Chondrocyte (in vitro differentiated cells): ENCODE measurements around the gene WWOX. TPM values are rescaled to one million over a fixed set of nuclear protein-coding genes. Genes with fewer than 3 reads are reported as not detected.

Experiments
- DNase-seq: peaks from one replicate; pipeline ENCODE4 v3.0.0; 2021; ENCODE audit warnings: mixed read lengths, low spot score
- H3K27ac Mint-ChIP-seq: one replicate; pipeline ENCODE4 v1.8.0; 2021; ENCODE audit warnings: mild to moderate bottlenecking, moderate library complexity, mixed read lengths; ENCODE audit not compliant: unreplicated experiment
- H3K27me3 Mint-ChIP-seq: 2 replicates; pipeline ENCODE4 v1.8.0; 2021; ENCODE audit warnings: low read depth, mixed read lengths
- H3K36me3 Mint-ChIP-seq: 2 replicates; pipeline ENCODE4 v1.8.0; 2021; ENCODE audit warnings: low read depth, mixed read lengths
- H3K4me1 Mint-ChIP-seq: 2 replicates; pipeline ENCODE4 v1.8.0; 2021; ENCODE audit warnings: low read depth, mild to moderate bottlenecking, mixed read lengths
- H3K4me3 Mint-ChIP-seq: one replicate; pipeline ENCODE4 v1.8.0; 2021; ENCODE audit warnings: mild to moderate bottlenecking, moderate library complexity, mixed read lengths; ENCODE audit not compliant: unreplicated experiment
- H3K9me3 Mint-ChIP-seq: 2 replicates; pipeline ENCODE4 v1.8.0; 2021; ENCODE audit warnings: low read depth, mixed read lengths
- CTCF ChIP-seq: fragments of 200-600 bp; sonication (generic); IDR thresholded peaks from 2 replicates; pipeline ENCODE4 v1.5.0; 2021; ENCODE audit warnings: antibody characterized with exemption, mild to moderate bottlenecking, moderate library complexity
- total RNA-seq: library from RNA; stranded (reverse); gene quantifications from 3 replicates; pipeline ENCODE4 v1.2.1, GENCODE V29; 2021

Gene WWOX
- total RNA-seq, 1 donor from 2014 or later: 12.1 TPM

- H3K27ac Mint-ChIP-seq: no peak overlapping the region
- H3K36me3 Mint-ChIP-seq: no peaks in the 10 kb centered on the region
- no peak overlapping the region for H3K4me3 Mint-ChIP-seq
- no peak for TF ChIP-seq CTCF
- no peak for DNase-seq
- peaks cover 4% of the 10 kb centered on the region for H3K9me3 Mint-ChIP-seq
- no peaks in the 10 kb centered on the region for H3K4me1 Mint-ChIP-seq
- no peaks in the 10 kb centered on the region for H3K27me3 Mint-ChIP-seq
Observed at GRCh38 chr16:78942625-78943245, 843.3 kb downstream of the WWOX start.

- H3K36me3 Mint-ChIP-seq: no peaks in the 10 kb centered on the region
- no peak for TF ChIP-seq CTCF
Observed at GRCh38 chr16:78945336-78945735, 845.9 kb downstream of the WWOX start.

GRCh38 chr16:78946556-78946955 lies 847.1 kb downstream of the WWOX start:
- H3K4me1 Mint-ChIP-seq: no peaks in the 10 kb centered on the region
- H3K9me3 Mint-ChIP-seq: peaks cover 7% of the 10 kb centered on the region
- no peak overlapping the region for H3K27ac Mint-ChIP-seq
- no peak for DNase-seq
- H3K4me3 Mint-ChIP-seq: no peak overlapping the region
- no peak for TF ChIP-seq CTCF
- no peaks in the 10 kb centered on the region for H3K36me3 Mint-ChIP-seq
- H3K27me3 Mint-ChIP-seq: no peaks in the 10 kb centered on the region

More at GRCh38 chr16:78945336-78945735, 845.9 kb downstream of the WWOX start:
- DNase-seq: no peak
- Mint-ChIP-seq H3K27ac (no peak overlapping the region), H3K4me3 (no peak overlapping the region), H3K27me3 (no peaks in the 10 kb centered on the region), H3K4me1 (no peaks in the 10 kb centered on the region), H3K9me3 (peaks cover 7% of the 10 kb centered on the region)

- TF ChIP-seq CTCF: no peak
- no peak overlapping the region for H3K4me3 Mint-ChIP-seq
- no peak overlapping the region for H3K27ac Mint-ChIP-seq
- no peaks in the 10 kb centered on the region for H3K4me1 Mint-ChIP-seq
- H3K36me3 Mint-ChIP-seq: no peaks in the 10 kb centered on the region
- no peak for DNase-seq
- H3K9me3 Mint-ChIP-seq: peaks cover 6% of the 10 kb centered on the region
- no peaks in the 10 kb centered on the region for H3K27me3 Mint-ChIP-seq
Observed at GRCh38 chr16:78950768-78951167, 851.3 kb downstream of the WWOX start.

GRCh38 chr16:78952630-78953029 lies 853.2 kb downstream of the WWOX start:
- Mint-ChIP-seq H3K4me1 (no peaks in the 10 kb centered on the region), H3K4me3 (no peak overlapping the region), H3K36me3 (no peaks in the 10 kb centered on the region), H3K9me3 (peaks cover 6% of the 10 kb centered on the region), H3K27ac (no peak overlapping the region), H3K27me3 (no peaks in the 10 kb centered on the region)
- DNase-seq: no peak
- TF ChIP-seq CTCF: no peak
